OCI-LY1 (cell line): ENCODE data around the gene DNAH7.

ENCODE experiments used
- H2AFZ ChIP-seq: fragments of 200-600 bp; sonication (generic), shearing (Covaris generic); 2 replicates; pipeline ENCODE4 v1.6.0; 2014; ENCODE audit warnings: antibody characterized with exemption, mild to moderate bottlenecking, low read length
- H3F3A ChIP-seq: fragments of 200-600 bp; sonication (generic), shearing (Covaris generic); 2 replicates; pipeline ENCODE4 v1.6.0; 2014; ENCODE audit warnings: mild to moderate bottlenecking, antibody characterized with exemption, low read length, moderate library complexity; ENCODE audit not compliant: insufficient read depth
- H3K27ac ChIP-seq: fragments of 200-600 bp; sonication (generic); 2 replicates; pipeline ENCODE4 v1.5.1; 2014; ENCODE audit warnings: low read length, mixed run types, mild to moderate bottlenecking, low read depth; ENCODE audit not compliant: poor library complexity, severe bottlenecking
- H3K27me3 ChIP-seq: fragments of 200-600 bp; sonication (generic); 2 replicates; pipeline ENCODE4 v1.6.0; 2014; ENCODE audit warnings: antibody characterized with exemption, mild to moderate bottlenecking, low read length, moderate library complexity; ENCODE audit not compliant: insufficient read depth
- H3K36me3 ChIP-seq: fragments of 200-600 bp; sonication (generic); 2 replicates; pipeline ENCODE4 v1.6.1; 2014; ENCODE audit warnings: mild to moderate bottlenecking, antibody characterized with exemption, low read length, moderate library complexity, mixed read lengths; ENCODE audit not compliant: insufficient read depth
- H3K4me1 ChIP-seq: fragments of 200-600 bp; sonication (generic); 2 replicates; pipeline ENCODE4 v1.5.1; 2014; ENCODE audit warnings: mild to moderate bottlenecking, low read length, moderate library complexity; ENCODE audit not compliant: insufficient read depth, severe bottlenecking
- H3K4me2 ChIP-seq: fragments of 200-600 bp; sonication (generic), shearing (Covaris generic); 2 replicates; pipeline ENCODE4 v1.6.1; 2014; ENCODE audit warnings: low read length
- H3K4me3 ChIP-seq: fragments of 200-600 bp; sonication (generic); 2 replicates; pipeline ENCODE4 v1.5.1; 2014; ENCODE audit warnings: low read length, low read depth, mild to moderate bottlenecking, mixed read lengths; ENCODE audit not compliant: poor library complexity, severe bottlenecking
- H3K79me2 ChIP-seq: fragments of 200-600 bp; shearing (Covaris generic); 2 replicates; pipeline ENCODE4 v1.6.1; 2016; ENCODE audit warnings: mixed run types, low read length, mixed read lengths; ENCODE audit not compliant: insufficient read depth
- H3K9ac ChIP-seq: fragments of 200-600 bp; sonication (generic), shearing (Covaris generic); 2 replicates; pipeline ENCODE4 v1.6.1; 2014; ENCODE audit warnings: mild to moderate bottlenecking, low read length, mixed read lengths
- H3K9me2 ChIP-seq: fragments of 200-600 bp; sonication (generic), shearing (Covaris generic); 2 replicates; pipeline ENCODE4 v1.6.1; 2014; ENCODE audit warnings: low read depth, mild to moderate bottlenecking, low read length, mixed read lengths
- H3K9me3 ChIP-seq: fragments of 200-600 bp; shearing (Covaris generic); 2 replicates; pipeline ENCODE4 v1.6.1; 2014; ENCODE audit warnings: low read length, mixed read lengths
- H4K20me1 ChIP-seq: fragments of 200-600 bp; sonication (generic), shearing (Covaris generic); 2 replicates; pipeline ENCODE4 v1.6.0; 2016; ENCODE audit warnings: mild to moderate bottlenecking, low read length; ENCODE audit not compliant: insufficient read depth
- EZH2 ChIP-seq: fragments of 200-600 bp; sonication (generic), shearing (Covaris generic); IDR thresholded peaks from 2 replicates; pipeline ENCODE4 v1.8.0; 2017; ENCODE audit warnings: borderline replicate concordance, mixed run types, mild to moderate bottlenecking, antibody characterized with exemption, low read length, moderate library complexity, mixed read lengths
- TF ChIP-seq, protein P1 (sequence below): fragments of 200-600 bp; sonication (generic), shearing (Covaris generic); IDR thresholded peaks from 2 replicates; pipeline ENCODE4 v1.5.1; 2017; ENCODE audit warnings: mild to moderate bottlenecking, antibody characterized with exemption, low read length, moderate library complexity, mixed read lengths

The DNAH7 gene

GRCh38 chr2:196080526-196080925 lies 11.9 kb upstream of the DNAH7 start:
- Histone ChIP-seq H3K27ac (no peak overlapping the region), H3K4me3 (no peak overlapping the region), H3K9me3 (0 out of 2 replicates have a peak, but pooled peaks cover 2% of the 10 kb centered on the region), H3K9ac (no peak overlapping the region), H3K36me3 (no peaks in the 10 kb centered on the region), H3K4me2 (no peak overlapping the region), H3K27me3 (no peaks in the 10 kb centered on the region; the same call in 1 of the 2 replicates), H3K79me2 (no peaks in the 10 kb centered on the region), H3K9me2 (no peaks in the 10 kb centered on the region), H3F3A (no peaks in the 10 kb centered on the region), H4K20me1 (no peaks in the 10 kb centered on the region), H2AFZ (no peak overlapping the region), H3K4me1 (no peaks in the 10 kb centered on the region)
- TF ChIP-seq EZH2: no peak
- TF ChIP-seq, protein P1, sequence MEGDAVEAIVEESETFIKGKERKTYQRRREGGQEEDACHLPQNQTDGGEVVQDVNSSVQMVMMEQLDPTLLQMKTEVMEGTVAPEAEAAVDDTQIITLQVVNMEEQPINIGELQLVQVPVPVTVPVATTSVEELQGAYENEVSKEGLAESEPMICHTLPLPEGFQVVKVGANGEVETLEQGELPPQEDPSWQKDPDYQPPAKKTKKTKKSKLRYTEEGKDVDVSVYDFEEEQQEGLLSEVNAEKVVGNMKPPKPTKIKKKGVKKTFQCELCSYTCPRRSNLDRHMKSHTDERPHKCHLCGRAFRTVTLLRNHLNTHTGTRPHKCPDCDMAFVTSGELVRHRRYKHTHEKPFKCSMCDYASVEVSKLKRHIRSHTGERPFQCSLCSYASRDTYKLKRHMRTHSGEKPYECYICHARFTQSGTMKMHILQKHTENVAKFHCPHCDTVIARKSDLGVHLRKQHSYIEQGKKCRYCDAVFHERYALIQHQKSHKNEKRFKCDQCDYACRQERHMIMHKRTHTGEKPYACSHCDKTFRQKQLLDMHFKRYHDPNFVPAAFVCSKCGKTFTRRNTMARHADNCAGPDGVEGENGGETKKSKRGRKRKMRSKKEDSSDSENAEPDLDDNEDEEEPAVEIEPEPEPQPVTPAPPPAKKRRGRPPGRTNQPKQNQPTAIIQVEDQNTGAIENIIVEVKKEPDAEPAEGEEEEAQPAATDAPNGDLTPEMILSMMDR: no peak

- H3K79me2 ChIP-seq: no peaks in the 10 kb centered on the region
- H3K9me2 ChIP-seq: no peaks in the 10 kb centered on the region
- H4K20me1 ChIP-seq: no peaks in the 10 kb centered on the region
- TF ChIP-seq, protein P1: no peak
- TF ChIP-seq EZH2: no peak
- no peak overlapping the region for H3K4me2 ChIP-seq
- H3K27me3 ChIP-seq: no peaks in the 10 kb centered on the region; the same call in 1 of the 2 replicates
- no peak overlapping the region for H2AFZ ChIP-seq
- no peak overlapping the region for H3K4me3 ChIP-seq
- no peaks in the 10 kb centered on the region for H3K4me1 ChIP-seq
- H3K27ac ChIP-seq: no peak overlapping the region
- no peaks in the 10 kb centered on the region for H3F3A ChIP-seq
- H3K9me3 ChIP-seq: 0 out of 2 replicates have a peak, but pooled peaks cover 2% of the 10 kb centered on the region
- H3K36me3 ChIP-seq: no peaks in the 10 kb centered on the region
- H3K9ac ChIP-seq: no peak overlapping the region
These were observed 10.4 kb upstream of the DNAH7 start for GRCh38 chr2:196079052-196079451.

DNA sequence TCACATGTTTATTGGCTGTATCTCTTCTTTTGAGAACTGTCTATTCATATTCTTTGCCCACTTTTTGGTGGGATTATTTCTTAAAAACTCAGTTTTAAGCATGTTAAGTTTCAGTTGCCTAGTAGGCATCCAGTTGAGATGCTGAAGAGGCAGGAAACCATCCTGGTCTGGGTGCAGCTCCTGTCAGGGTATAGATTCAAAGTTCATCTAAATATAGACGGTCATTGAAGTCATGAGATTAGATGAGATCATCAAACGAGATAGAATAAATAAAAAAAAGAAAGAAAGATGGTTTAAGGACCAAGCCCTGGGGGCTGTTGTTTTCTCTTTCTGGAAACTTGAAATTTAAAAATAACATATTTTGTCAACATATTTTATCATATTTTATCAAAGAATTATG lies 9.2 kb upstream of the DNAH7 start:
- H2AFZ ChIP-seq: no peak overlapping the region
- no peaks in the 10 kb centered on the region for H3K4me1 ChIP-seq
- H3K9me3 ChIP-seq: no peaks in the 10 kb centered on the region
- no peaks in the 10 kb centered on the region for H3K36me3 ChIP-seq
- TF ChIP-seq EZH2: no peak
- TF ChIP-seq, protein P1: no peak
- H3K79me2 ChIP-seq: no peaks in the 10 kb centered on the region
- H3K9ac ChIP-seq: no peak overlapping the region
- H4K20me1 ChIP-seq: no peaks in the 10 kb centered on the region
- H3K4me2 ChIP-seq: no peak overlapping the region
- no peak overlapping the region for H3K4me3 ChIP-seq
- no peaks in the 10 kb centered on the region for H3F3A ChIP-seq
- H3K27ac ChIP-seq: no peak overlapping the region
- H3K9me2 ChIP-seq: no peaks in the 10 kb centered on the region
- no peaks in the 10 kb centered on the region for H3K27me3 ChIP-seq
